Measurements from ENCODE around the gene CD81. TPM values are rescaled to one million over a fixed set of nuclear protein-coding genes. Genes with fewer than 3 reads are reported as not detected.
"Not testable (repeated sequence)": the region's sequence is repeated elsewhere in the genome, so short reads cannot be mapped to it uniquely, and the experiment has no call there.

The CD81 gene
- total RNA-seq, 2 donors from 2014 or later: 433 to 528 TPM

- H3K9me3 ChIP-seq: peaks cover 0 to 12% of the 10 kb centered on the region in 2 donors
- no peaks in the 10 kb centered on the region for H3K36me3 ChIP-seq
- no peak for DNase-seq (ENCODE audit: low spot score)
- no peaks in the 10 kb centered on the region for H3K27me3 ChIP-seq
- H3K4me1 ChIP-seq: no peaks in the 10 kb centered on the region
- no peak for TF ChIP-seq CTCF (IDR thresholded peaks at IDR 0.05)
- H3K4me3 ChIP-seq: no peak overlapping the region
- no peak overlapping the region for H3K27ac ChIP-seq
Measured at GRCh38 chr11:2351701-2352100, 25.4 kb upstream of the CD81 start.

GRCh38 chr11:2352420-2352819 lies 24.7 kb upstream of the CD81 start:
- no peaks in the 10 kb centered on the region for H3K27me3 ChIP-seq
- H3K36me3 ChIP-seq: no peaks in the 10 kb centered on the region
- H3K4me3 ChIP-seq: no peak overlapping the region
- no peak for TF ChIP-seq CTCF (IDR thresholded peaks at IDR 0.05)
- H3K9me3 ChIP-seq: peaks cover 0 to 12% of the 10 kb centered on the region in 2 donors
- no peaks in the 10 kb centered on the region for H3K4me1 ChIP-seq
- no peak for DNase-seq (ENCODE audit: low spot score)
- no peak overlapping the region for H3K27ac ChIP-seq

- Histone ChIP-seq H3K27ac (no peak overlapping the region), H3K36me3 (no peaks in the 10 kb centered on the region), H3K4me1 (no peaks in the 10 kb centered on the region), H3K4me3 (no peak overlapping the region), H3K9me3 (peaks cover 0 to under 1% of the 10 kb centered on the region in 2 donors), H3K27me3 (no peaks in the 10 kb centered on the region)
- DNase-seq (ENCODE audit: low spot score): no peak
- TF ChIP-seq CTCF (IDR thresholded peaks at IDR 0.05): no peak
Measured at GRCh38 chr11:2355000-2355644, 22.0 kb upstream of the CD81 start.

- Histone ChIP-seq H3K36me3 (no peaks in the 10 kb centered on the region), H3K4me1 (no peaks in the 10 kb centered on the region), H3K27me3 (no peaks in the 10 kb centered on the region), H3K9me3 (no peaks in the 10 kb centered on the region), H3K27ac (no peak overlapping the region), H3K4me3 (no peak overlapping the region)
- no peak for DNase-seq (ENCODE audit: low spot score)
- TF ChIP-seq CTCF (IDR thresholded peaks at IDR 0.05): no peak
Measured at GRCh38 chr11:2357246-2357645, 19.9 kb upstream of the CD81 start.

GRCh38 chr11:2357651-2358050 lies 19.5 kb upstream of the CD81 start:
- H3K27ac ChIP-seq; H3K4me3 ChIP-seq; H3K9me3 ChIP-seq; H3K4me1 ChIP-seq; H3K27me3 ChIP-seq; DNase-seq (ENCODE audit: low spot score); H3K36me3 ChIP-seq: not testable (repeated sequence)

- Histone ChIP-seq H3K4me3 (no peak overlapping the region), H3K36me3 (no peaks in the 10 kb centered on the region), H3K27ac (no peak overlapping the region), H3K27me3 (no peaks in the 10 kb centered on the region), H3K4me1 (peaks cover 0 to 8% of the 10 kb centered on the region in 2 donors), H3K9me3 (no peaks in the 10 kb centered on the region)
- no peak for TF ChIP-seq CTCF (IDR thresholded peaks at IDR 0.05)
- DNase-seq (ENCODE audit: low spot score): no peak
Measured at GRCh38 chr11:2358754-2359442, 18.2 kb upstream of the CD81 start.
